Stimulated activated CD8-positive, alpha-beta memory T cell treated with anti-CD3 and anti-CD28 coated beads, Interleukin-15, amount 100 ng/mL, for 24 hours (primary cell): ENCODE results near the gene EFNA2.
"Not testable (repeated sequence)": the region's sequence is repeated elsewhere in the genome, so short reads cannot be mapped to it uniquely, and the experiment has no call there.

Source experiments
- DNase-seq: peaks from one replicate; pipeline ENCODE4 v3.0.0-alpha.2; 2020; ENCODE audit warnings: low read depth

Gene EFNA2

GRCh38 chr19:1318678-1319471, 33.2 kb downstream of the EFNA2 start:
- no peak for DNase-seq

- not testable (repeated sequence) for DNase-seq
These were observed 34.6 kb downstream of the EFNA2 start for GRCh38 chr19:1320282-1320650.

GRCh38 chr19:1321539-1321938, 35.9 kb downstream of the EFNA2 start:
- no peak for DNase-seq

- no peak for DNase-seq
These were observed 36.7 kb downstream of the EFNA2 start for GRCh38 chr19:1322198-1322981.

GRCh38 chr19:1324249-1324805, 38.7 kb downstream of the EFNA2 start:
- no peak for DNase-seq

GRCh38 chr19:1324806-1325567, 39.3 kb downstream of the EFNA2 start:
- no peak for DNase-seq

GRCh38 chr19:1325568-1326294, 40.1 kb downstream of the EFNA2 start:
- DNase-seq, result no peak

GRCh38 chr19:1327125-1327524, 41.5 kb downstream of the EFNA2 start:
- DNase-seq, result no peak

- DNase-seq, result not testable (repeated sequence)
These were observed 46.5 kb downstream of the EFNA2 start for GRCh38 chr19:1332208-1332607.

GRCh38 chr19:1336079-1336684, 50.5 kb downstream of the EFNA2 start:
- DNase-seq, result no peak

- no peak for DNase-seq
These were observed 55.2 kb downstream of the EFNA2 start for GRCh38 chr19:1340681-1341469.

- no peak for DNase-seq
These were observed 57.4 kb downstream of the EFNA2 start for GRCh38 chr19:1343041-1343440.

- DNase-seq, result no peak
These were observed 63.5 kb downstream of the EFNA2 start for GRCh38 chr19:1349211-1349610.

- DNase-seq, result no peak
These were observed 65.2 kb downstream of the EFNA2 start for GRCh38 chr19:1350867-1351266.
